B cell (primary cell): ENCODE data around the gene KCNS3. TPM values are rescaled to one million over a fixed set of nuclear protein-coding genes. Genes with fewer than 3 reads are reported as not detected.

ENCODE experiments used
- ATAC-seq: fragments of 200-7000 bp; cut with Tn5 transposase; one replicate; pipeline ENCODE4 v1.10.0; 2021; ENCODE audit warnings: low read depth, mild to moderate bottlenecking, moderate number of reproducible peaks, moderate library complexity
- CTCF ChIA-PET: fragments of 350-600 bp; sonication (Branson Sonifier 250); formaldehyde crosslinking; loops from one replicate; lab custom pipeline; 2021; ENCODE audit warnings: antibody characterized with exemption, inconsistent platforms; lab: Charles Lee
- POLR2A ChIA-PET: fragments of 350-600 bp; sonication (Branson Sonifier 250); formaldehyde crosslinking; loops from one replicate; lab custom pipeline; 2021; ENCODE audit warnings: antibody characterized with exemption; lab: Charles Lee
- DNase-seq: peaks from one replicate; pipeline ENCODE4 v3.0.0; 2013
- H2AFZ ChIP-seq: 2 replicates; pipeline ENCODE4 v1.6.1; 2012; ENCODE audit warnings: mild to moderate bottlenecking, low read depth, low read length; ENCODE audit not compliant: insufficient read depth, poor library complexity, severe bottlenecking
- H3K27ac ChIP-seq, 2 donors: 1 replicate in 1 of 2; 2 replicates in 1 of 2; pipeline ENCODE4 v1.5.1; 2012 to 2013; ENCODE audit warnings: low read length in 2 of 2, mild to moderate bottlenecking in 2 of 2, moderate library complexity in 1 of 2
- H3K27me3 ChIP-seq, 4 experiments: fragments of 200-600 bp in 1 of 4; sonication (generic) in 1 of 4; replicated peaks in 1 of 4; 1 replicate in 2 of 4; 2 replicates in 2 of 4; pipeline versions ENCODE4 v1.6.1 to v1.7.0; 2013 to 2016; ENCODE audit warnings: low read length in 3 of 4, mild to moderate bottlenecking in 2 of 4, mixed read lengths in 1 of 4, moderate library complexity in 1 of 4; ENCODE audit not compliant: insufficient read depth in 4 of 4, control insufficient read depth in 3 of 4; ENCODE audit errors: control extremely low read depth in 1 of 4
- H3K36me3 ChIP-seq, 2 experiments: replicated peaks in 1 of 2; 1 replicate in 1 of 2; 2 replicates in 1 of 2; pipeline versions ENCODE4 v1.6.1 to v1.7.1; 2013; ENCODE audit warnings: low read length in 1 of 2; ENCODE audit not compliant: insufficient read depth in 2 of 2, control insufficient read depth in 1 of 2; ENCODE audit errors: control extremely low read depth in 1 of 2, extremely low read depth in 1 of 2
- H3K4me1 ChIP-seq, 2 donors: fragments of 200-600 bp in 1 of 2; sonication (generic) in 1 of 2; 1 replicate in 1 of 2; 2 replicates in 1 of 2; pipeline versions ENCODE4 v1.5.1 to v1.6.1; 2013 to 2017; ENCODE audit warnings: low read length in 2 of 2; ENCODE audit not compliant: control insufficient read depth in 2 of 2, insufficient read depth in 2 of 2
- H3K4me2 ChIP-seq: replicated peaks from 2 replicates; pipeline ENCODE3; 2012; ENCODE audit warnings: mild to moderate bottlenecking, low read depth, low read length; ENCODE audit not compliant: poor library complexity, severe bottlenecking
- H3K4me3 ChIP-seq, 5 experiments: fragments of 200-600 bp in 1 of 5; sonication (generic) in 1 of 5; 1 replicate in 3 of 5; 2 replicates in 2 of 5; pipeline versions ENCODE4 v1.5.1 to v1.7.0; 2011 to 2016; ENCODE audit warnings: low read length in 4 of 5, mild to moderate bottlenecking in 4 of 5, low read depth in 2 of 5, control low read depth in 1 of 5, moderate library complexity in 1 of 5; ENCODE audit not compliant: insufficient read depth in 1 of 5; ENCODE audit errors: control extremely low read depth in 1 of 5, extremely low read depth in 1 of 5
- H3K79me2 ChIP-seq: fragments of 200-600 bp; sonication (generic); one replicate; pipeline ENCODE4 v1.6.0; 2016; ENCODE audit warnings: low read length; ENCODE audit not compliant: control insufficient read depth, insufficient read depth
- H3K9ac ChIP-seq: fragments of 200-600 bp; sonication (generic); 2 replicates; pipeline ENCODE4 v1.6.1; 2017; ENCODE audit warnings: mild to moderate bottlenecking, low read length, moderate library complexity
- H3K9me3 ChIP-seq, 3 donors: one replicate each; pipeline versions ENCODE4 v1.6.1 to v1.7.1; 2013; ENCODE audit warnings: low read length in 2 of 3; ENCODE audit not compliant: control insufficient read depth in 2 of 3, insufficient read depth in 1 of 3; ENCODE audit errors: control extremely low read depth in 1 of 3
- H4K20me1 ChIP-seq: 2 replicates; pipeline ENCODE4 v1.6.0; 2012; ENCODE audit warnings: mild to moderate bottlenecking, low read length; ENCODE audit not compliant: insufficient read depth, control insufficient read depth, poor library complexity, severe bottlenecking
- H3K27ac Mint-ChIP-seq: one replicate; pipeline ENCODE4 v1.8.0; 2021; ENCODE audit warnings: mixed read lengths
- H3K27me3 Mint-ChIP-seq: one replicate; pipeline ENCODE4 v1.8.0; 2021; ENCODE audit warnings: mixed read lengths
- H3K4me1 Mint-ChIP-seq: one replicate; pipeline ENCODE4 v1.8.0; 2021; ENCODE audit warnings: mixed read lengths
- H3K4me3 Mint-ChIP-seq: one replicate; pipeline ENCODE4 v1.8.0; 2021; ENCODE audit warnings: mixed read lengths
- H3K9me3 Mint-ChIP-seq: one replicate; pipeline ENCODE4 v1.8.0; 2022; ENCODE audit warnings: mixed read lengths; ENCODE audit not compliant: insufficient read depth
- EZH2 ChIP-seq: IDR thresholded peaks from 2 replicates; pipeline ENCODE4 v1.6.1; 2012; ENCODE audit warnings: borderline replicate concordance, low read depth, mild to moderate bottlenecking, moderate library complexity, low read length; ENCODE audit not compliant: insufficient read depth, poor library complexity, severe bottlenecking
- WGBS: methylation state at CpG from one replicate; pipeline ENCODE4 v1.1.5; 2013; ENCODE audit warnings: missing lambda C conversion rate; ENCODE audit not compliant: insufficient coverage; 5-methylcytosine and 5-hydroxymethylcytosine counted together
- intact Hi-C: fragments of 100-400 bp; cut with micrococcal nuclease; formaldehyde crosslinking; loops from one replicate; pipeline ENCODE4 v1.10.0; 2022
- polyA plus RNA-seq: library from polyadenylated mRNA; depleted of rRNA; stranded (reverse); fragments of >200 nt; gene quantifications from 2 replicates; pipeline ENCODE4 v1.2.3, GENCODE V29; 2012
- total RNA-seq, 2 donors: library from RNA; stranded (reverse); fragments of 120-200 nt in 1 of 2; gene quantifications; 1 replicate in 1 of 2; 2 replicates in 1 of 2; pipeline versions ENCODE4 v1.2.3 to v1.2.4, GENCODE V29; 2013 to 2022
- TF ChIP-seq, protein P1 (sequence below): fragments of 200-600 bp; IDR thresholded peaks from one replicate; pipeline ENCODE4 v1.8.0; 2022; ENCODE audit warnings: antibody characterized with exemption, mild to moderate bottlenecking

Gene KCNS3
- total and polyA plus RNA-seq, 2 donors (not counting 1 experiment from before 2014, with no cell fraction given): 0.10 to 0.76 TPM

DNA sequence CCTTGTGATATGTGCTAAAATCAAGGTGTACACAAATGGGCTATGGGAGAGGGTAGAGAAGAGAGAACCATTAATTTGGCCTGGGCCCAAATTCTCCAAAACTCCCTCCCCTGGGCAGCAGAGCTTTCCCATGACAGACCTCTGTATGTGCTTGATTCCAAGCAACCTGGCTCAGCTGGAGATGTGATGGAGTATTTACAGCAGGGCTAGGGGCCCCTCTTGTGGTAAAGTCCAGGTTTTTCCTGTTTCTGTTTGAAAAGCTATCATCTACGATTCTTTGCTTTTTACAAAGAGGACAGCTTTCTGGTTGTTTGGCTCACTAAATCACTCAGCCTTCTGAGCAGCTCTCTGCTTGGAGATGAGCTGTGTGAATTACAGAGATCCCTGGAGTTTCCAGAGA is 40.3 kb downstream of the KCNS3 start:
- H3K36me3 ChIP-seq: no peaks in the 10 kb centered on the region
- H3K79me2 ChIP-seq: no peaks in the 10 kb centered on the region
- H3K4me3 ChIP-seq: no peak overlapping the region
- DNase-seq (no peak), ATAC-seq (no peak)
- H2AFZ ChIP-seq: no peak overlapping the region
- H4K20me1 ChIP-seq: no peaks in the 10 kb centered on the region
- no peaks in the 10 kb centered on the region for H3K4me1 ChIP-seq
- POLR2A ChIA-PET: no interaction called here
- H3K27ac ChIP-seq: no peak overlapping the region
- no peaks in the 10 kb centered on the region for H3K4me1 Mint-ChIP-seq
- H3K9ac ChIP-seq: no peak overlapping the region
- no peak overlapping the region for H3K27ac Mint-ChIP-seq
- peaks cover 16% of the 10 kb centered on the region for H3K27me3 Mint-ChIP-seq
- WGBS: 10% methylated on average over 1 of the region's 1 CpG
- CTCF ChIA-PET: interaction anchor here (1.4 to 2.9 kb wide), 3 partner anchors 67 to 273 kb away, joined by 4 to 11 read pairs (median 5); no protein-coding TSS in a partner anchor
- H3K9me3 ChIP-seq: no peaks in the 10 kb centered on the region
- no peaks in the 10 kb centered on the region for H3K9me3 Mint-ChIP-seq
- H3K4me3 Mint-ChIP-seq: no peak overlapping the region
- TF ChIP-seq, protein P1, sequence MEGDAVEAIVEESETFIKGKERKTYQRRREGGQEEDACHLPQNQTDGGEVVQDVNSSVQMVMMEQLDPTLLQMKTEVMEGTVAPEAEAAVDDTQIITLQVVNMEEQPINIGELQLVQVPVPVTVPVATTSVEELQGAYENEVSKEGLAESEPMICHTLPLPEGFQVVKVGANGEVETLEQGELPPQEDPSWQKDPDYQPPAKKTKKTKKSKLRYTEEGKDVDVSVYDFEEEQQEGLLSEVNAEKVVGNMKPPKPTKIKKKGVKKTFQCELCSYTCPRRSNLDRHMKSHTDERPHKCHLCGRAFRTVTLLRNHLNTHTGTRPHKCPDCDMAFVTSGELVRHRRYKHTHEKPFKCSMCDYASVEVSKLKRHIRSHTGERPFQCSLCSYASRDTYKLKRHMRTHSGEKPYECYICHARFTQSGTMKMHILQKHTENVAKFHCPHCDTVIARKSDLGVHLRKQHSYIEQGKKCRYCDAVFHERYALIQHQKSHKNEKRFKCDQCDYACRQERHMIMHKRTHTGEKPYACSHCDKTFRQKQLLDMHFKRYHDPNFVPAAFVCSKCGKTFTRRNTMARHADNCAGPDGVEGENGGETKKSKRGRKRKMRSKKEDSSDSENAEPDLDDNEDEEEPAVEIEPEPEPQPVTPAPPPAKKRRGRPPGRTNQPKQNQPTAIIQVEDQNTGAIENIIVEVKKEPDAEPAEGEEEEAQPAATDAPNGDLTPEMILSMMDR: no peak
- TF ChIP-seq EZH2: no peak
- peaks cover 0 to 5% (median 0%) of the 10 kb centered on the region in 4 experiments for H3K27me3 ChIP-seq
- no peak overlapping the region for H3K4me2 ChIP-seq
- intact Hi-C loops: loop anchor here (2.0 kb wide), 1 partner anchor 200 kb away; no protein-coding TSS in a partner anchor

DNA sequence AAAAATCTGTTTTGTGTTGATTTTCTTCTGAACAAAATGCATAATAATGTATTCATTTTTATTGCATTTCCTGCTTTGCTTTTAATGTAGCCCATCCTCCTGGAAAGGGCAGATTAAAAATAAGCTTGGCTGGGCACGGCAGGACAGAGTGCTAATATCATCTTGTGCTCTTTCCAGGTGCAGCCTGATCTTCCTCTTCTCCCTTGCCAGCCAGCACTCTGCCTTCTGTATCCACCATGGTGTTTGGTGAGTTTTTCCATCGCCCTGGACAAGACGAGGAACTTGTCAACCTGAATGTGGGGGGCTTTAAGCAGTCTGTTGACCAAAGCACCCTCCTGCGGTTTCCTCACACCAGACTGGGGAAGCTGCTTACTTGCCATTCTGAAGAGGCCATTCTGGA is 52.3 kb downstream of the KCNS3 start:
- Mint-ChIP-seq H3K27ac (no peak overlapping the region), H3K4me1 (no peaks in the 10 kb centered on the region), H3K27me3 (peaks cover 13% of the 10 kb centered on the region), H3K4me3 (no peak overlapping the region), H3K9me3 (peaks cover 3% of the 10 kb centered on the region)
- DNase-seq: no peak
- no peaks in the 10 kb centered on the region for H3K4me1 ChIP-seq
- ATAC-seq: no peak
- no peak overlapping the region for H3K4me3 ChIP-seq
- H3K27me3 ChIP-seq: peaks cover 0 to 5% (median 0%) of the 10 kb centered on the region in 4 experiments
- CTCF ChIA-PET: no interaction called here
- TF ChIP-seq, protein P1: no peak
- TF ChIP-seq EZH2: no peak
- intact Hi-C loops: no loop called here
- no peak overlapping the region for H3K4me2 ChIP-seq
- H3K9me3 ChIP-seq: peaks cover 0 to 9% (median 2%) of the 10 kb centered on the region in 3 donors
- H3K36me3 ChIP-seq: no peaks in the 10 kb centered on the region
- H2AFZ ChIP-seq: no peak overlapping the region
- WGBS: 91% methylated on average over 4 of the region's 4 CpGs
- H3K79me2 ChIP-seq: no peaks in the 10 kb centered on the region
- POLR2A ChIA-PET: no interaction called here
- no peak overlapping the region for H3K9ac ChIP-seq
- no peaks in the 10 kb centered on the region for H4K20me1 ChIP-seq
- no peak overlapping the region for H3K27ac ChIP-seq
